ENCODE results near the gene SPON1. TPM values are rescaled to one million over a fixed set of nuclear protein-coding genes. Genes with fewer than 3 reads are reported as not detected.

Gene SPON1
- polyA plus RNA-seq, 1 donor, result 71.8 TPM

DNA sequence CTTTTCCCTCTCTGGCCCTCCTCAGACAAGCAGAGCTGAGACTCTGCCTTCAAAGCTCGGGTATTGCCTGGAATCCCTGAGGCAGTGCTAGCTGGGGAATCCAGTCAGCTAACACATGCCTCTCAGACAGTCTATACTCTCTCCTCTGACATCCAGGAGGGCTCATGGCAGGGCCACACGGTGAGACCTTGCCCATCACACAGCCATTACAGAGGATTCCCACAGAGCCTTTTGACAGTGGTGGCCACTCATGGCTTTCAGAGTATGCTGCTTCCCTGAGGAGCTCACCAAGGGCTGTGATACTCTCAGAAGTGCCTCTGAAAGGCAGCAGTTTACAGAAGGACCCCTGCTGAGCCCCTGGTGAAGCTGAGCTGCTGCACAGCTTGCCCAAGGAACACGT lies 231.1 kb downstream of the SPON1 start:
- no CpG with 5 or more reads among the region's 3 CpGs for WGBS (ENCODE audit: insufficient coverage, low lambda C conversion rate)
- Histone ChIP-seq H3K4me1 (ENCODE audit: control insufficient read depth, insufficient read depth, low read length) (no peaks in the 10 kb centered on the region), H3K27me3 (ENCODE audit: control insufficient read depth, insufficient read depth, low read length) (no peaks in the 10 kb centered on the region), H3K4me3 (ENCODE audit: low read length) (no peak overlapping the region), H3K27ac (ENCODE audit: low read length) (no peak overlapping the region), H3K9me3 (ENCODE audit: control insufficient read depth, low read depth, low read length) (no peaks in the 10 kb centered on the region), H3K36me3 (ENCODE audit: control insufficient read depth, insufficient read depth, low read length) (no peaks in the 10 kb centered on the region)
- DNase-seq, result no peak

DNA sequence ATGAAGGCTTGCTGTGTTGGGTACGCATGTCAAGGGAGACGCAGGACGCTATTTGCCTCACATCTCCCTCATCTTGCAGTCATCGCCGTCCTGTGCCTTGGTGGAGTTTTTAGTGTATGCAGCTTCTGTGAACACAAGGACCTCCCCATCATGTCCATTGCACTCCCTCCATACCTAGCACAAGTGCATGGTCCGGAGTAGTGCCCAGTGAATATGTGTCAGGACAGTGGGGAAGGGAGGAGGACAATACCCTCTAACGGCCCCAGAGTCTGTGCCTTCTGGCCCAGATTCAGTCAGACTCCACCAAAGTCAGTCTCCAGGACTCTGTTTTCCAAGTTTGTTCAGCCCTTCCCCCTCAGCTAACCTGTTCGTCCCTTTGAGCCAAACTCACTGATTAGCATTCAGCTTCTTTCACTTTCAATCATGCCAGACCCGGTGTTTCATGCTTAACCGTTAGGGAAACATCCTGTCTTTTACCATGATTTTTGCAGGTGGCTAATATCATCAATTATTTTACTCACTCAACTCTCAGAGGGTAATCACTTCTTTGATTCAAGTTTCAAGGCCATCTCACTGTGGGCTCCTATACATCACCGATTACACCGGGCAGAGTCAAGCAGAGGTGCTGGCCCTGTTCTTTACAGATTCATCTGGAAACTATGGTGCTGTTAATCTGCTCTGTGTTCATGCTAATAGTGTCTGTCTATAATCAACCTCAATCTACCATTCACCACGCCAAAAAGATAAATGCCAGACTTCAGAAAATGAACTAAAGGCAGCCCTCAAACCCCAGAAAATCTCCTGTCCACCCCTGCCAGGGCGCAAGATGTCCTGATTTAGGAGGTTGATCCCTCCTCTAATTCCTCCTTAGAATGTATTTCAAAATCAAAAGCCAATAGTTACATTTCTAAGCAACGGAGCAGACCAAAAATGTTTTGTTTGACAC lies 240.0 kb downstream of the SPON1 start:
- H3K4me1 ChIP-seq (ENCODE audit: control insufficient read depth, insufficient read depth, low read length), result no peaks in the 10 kb centered on the region
- peak in 1 of 2 donors; percentile 29 for DNase-seq
- no peaks in the 10 kb centered on the region for H3K36me3 ChIP-seq (ENCODE audit: control insufficient read depth, insufficient read depth, low read length)
- no peaks in the 10 kb centered on the region for H3K9me3 ChIP-seq (ENCODE audit: control insufficient read depth, low read depth, low read length)
- H3K27ac ChIP-seq (ENCODE audit: low read length), result no peak overlapping the region
- no peak overlapping the region for H3K4me3 ChIP-seq (ENCODE audit: low read length)
- 20% methylated on average over 2 of the region's 15 CpGs for WGBS (ENCODE audit: insufficient coverage, low lambda C conversion rate)
- H3K27me3 ChIP-seq (ENCODE audit: control insufficient read depth, insufficient read depth, low read length), result no peaks in the 10 kb centered on the region

DNA sequence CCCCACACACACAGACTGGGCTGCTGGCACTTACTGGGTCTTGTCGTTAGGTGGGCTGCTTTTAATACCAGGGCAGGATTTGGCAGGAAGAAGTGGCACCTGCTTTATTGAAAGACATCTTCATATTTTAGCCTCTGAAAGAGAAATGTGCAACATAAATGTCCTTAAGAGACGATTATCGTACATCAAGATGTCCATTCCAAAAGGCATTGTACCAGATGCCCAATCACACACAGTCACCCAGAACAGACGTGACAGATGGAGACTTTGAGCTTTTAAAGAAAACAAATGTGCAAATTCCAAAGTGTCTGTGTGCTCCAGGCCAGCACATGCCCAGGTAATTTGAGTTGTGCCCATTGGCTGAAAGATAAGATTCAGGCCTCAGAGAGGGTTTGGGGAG lies 240.8 kb downstream of the SPON1 start:
- no peak for DNase-seq
- Histone ChIP-seq H3K27ac (ENCODE audit: low read length) (no peak overlapping the region), H3K36me3 (ENCODE audit: control insufficient read depth, insufficient read depth, low read length) (no peaks in the 10 kb centered on the region), H3K4me1 (ENCODE audit: control insufficient read depth, insufficient read depth, low read length) (no peaks in the 10 kb centered on the region), H3K4me3 (ENCODE audit: low read length) (no peak overlapping the region), H3K9me3 (ENCODE audit: control insufficient read depth, low read depth, low read length) (no peaks in the 10 kb centered on the region), H3K27me3 (ENCODE audit: control insufficient read depth, insufficient read depth, low read length) (no peaks in the 10 kb centered on the region)
- WGBS (ENCODE audit: insufficient coverage, low lambda C conversion rate), result no CpG with 5 or more reads among the region's 4 CpGs

DNA sequence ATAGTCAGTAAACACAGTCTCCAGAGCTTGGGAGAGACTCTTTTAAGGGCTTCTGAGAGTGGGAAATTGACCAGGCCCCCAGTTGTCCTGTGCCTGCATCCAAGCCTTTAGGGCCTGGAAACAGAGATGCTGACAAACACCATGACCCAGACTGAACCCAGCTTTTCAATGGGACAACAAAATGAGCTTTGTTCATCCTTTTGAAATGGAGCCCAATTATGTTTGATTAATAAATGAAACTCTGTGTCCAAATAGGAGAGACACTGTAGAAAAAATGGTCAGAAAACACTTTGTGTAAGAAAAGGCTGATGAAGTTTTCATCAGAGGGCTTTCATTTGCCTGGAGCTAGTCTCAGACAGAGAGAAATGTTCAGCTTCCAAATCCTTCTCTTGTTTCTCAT lies 250.5 kb downstream of the SPON1 start:
- H3K4me3 ChIP-seq (ENCODE audit: low read length), result no peak overlapping the region
- no peaks in the 10 kb centered on the region for H3K4me1 ChIP-seq (ENCODE audit: control insufficient read depth, insufficient read depth, low read length)
- no peaks in the 10 kb centered on the region for H3K9me3 ChIP-seq (ENCODE audit: control insufficient read depth, low read depth, low read length)
- H3K27me3 ChIP-seq (ENCODE audit: control insufficient read depth, insufficient read depth, low read length), result no peaks in the 10 kb centered on the region
- H3K36me3 ChIP-seq (ENCODE audit: control insufficient read depth, insufficient read depth, low read length), result no peaks in the 10 kb centered on the region
- no peak for DNase-seq
- no peak overlapping the region for H3K27ac ChIP-seq (ENCODE audit: low read length)

DNA sequence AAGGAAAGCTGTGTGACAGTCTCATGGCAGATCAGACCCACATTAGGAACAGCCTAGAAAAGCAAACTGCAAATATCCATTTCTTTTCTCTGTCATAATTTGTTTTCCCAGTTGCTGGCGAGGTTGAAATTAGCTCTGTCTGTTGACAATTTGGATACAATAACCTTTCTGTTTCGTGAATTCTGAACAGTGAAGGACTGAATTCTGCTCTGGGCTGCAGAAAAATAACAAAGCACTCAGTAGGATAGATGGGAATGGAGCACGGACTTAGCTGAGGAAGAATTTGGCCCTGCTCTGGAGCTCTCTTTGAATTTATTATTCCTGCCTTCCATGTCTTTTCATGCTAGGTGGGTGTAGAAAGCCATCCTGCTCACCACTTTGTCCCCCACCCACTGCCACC lies 256.2 kb downstream of the SPON1 start:
- WGBS (ENCODE audit: insufficient coverage, low lambda C conversion rate), result no CpG with 5 or more reads among the region's 3 CpGs
- H3K27ac ChIP-seq (ENCODE audit: low read length), result no peak overlapping the region
- H3K27me3 ChIP-seq (ENCODE audit: control insufficient read depth, insufficient read depth, low read length), result no peaks in the 10 kb centered on the region
- H3K4me3 ChIP-seq (ENCODE audit: low read length), result no peak overlapping the region
- no peaks in the 10 kb centered on the region for H3K9me3 ChIP-seq (ENCODE audit: control insufficient read depth, low read depth, low read length)
- no peaks in the 10 kb centered on the region for H3K4me1 ChIP-seq (ENCODE audit: control insufficient read depth, insufficient read depth, low read length)
- no peaks in the 10 kb centered on the region for H3K36me3 ChIP-seq (ENCODE audit: control insufficient read depth, insufficient read depth, low read length)
- DNase-seq, result no peak

DNA sequence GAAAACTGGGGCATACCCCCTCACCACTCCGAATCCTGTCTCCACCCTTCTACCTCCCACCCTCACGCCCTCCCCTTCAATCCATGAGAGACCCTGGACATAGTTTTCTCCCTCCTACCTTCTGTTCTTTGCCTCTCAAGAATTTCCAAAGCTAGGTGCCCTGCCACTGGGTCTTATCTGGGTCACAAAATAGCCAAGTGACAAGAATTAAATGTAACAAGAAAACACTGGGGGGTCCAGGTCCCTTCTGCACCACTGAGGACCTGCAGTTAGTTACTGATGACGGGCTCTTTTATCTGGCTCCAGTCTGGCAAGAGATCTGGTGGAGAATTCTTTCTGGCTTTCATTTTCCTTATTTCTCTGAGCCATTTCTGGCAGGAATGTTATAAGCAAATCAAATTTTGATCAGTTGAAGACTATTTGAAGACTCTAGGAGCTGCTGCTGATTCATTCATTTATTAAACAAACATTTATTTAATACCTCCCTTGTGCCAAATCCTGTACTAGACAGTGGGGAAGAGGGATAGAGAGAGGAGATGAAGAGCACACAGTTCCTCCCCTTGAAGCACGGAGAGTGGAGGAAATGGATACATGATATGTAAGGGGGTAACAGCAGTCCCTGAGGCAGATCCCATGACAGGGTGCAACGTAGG lies 261.2 kb downstream of the SPON1 start:
- Histone ChIP-seq H3K4me1 (ENCODE audit: control insufficient read depth, insufficient read depth, low read length) (no peaks in the 10 kb centered on the region), H3K27me3 (ENCODE audit: control insufficient read depth, insufficient read depth, low read length) (no peaks in the 10 kb centered on the region), H3K9me3 (ENCODE audit: control insufficient read depth, low read depth, low read length) (peaks cover 3% of the 10 kb centered on the region), H3K27ac (ENCODE audit: low read length) (no peak overlapping the region), H3K4me3 (ENCODE audit: low read length) (no peak overlapping the region), H3K36me3 (ENCODE audit: control insufficient read depth, insufficient read depth, low read length) (no peaks in the 10 kb centered on the region)
- DNase-seq, result no peak
- 100% methylated on average over 1 of the region's 5 CpGs for WGBS (ENCODE audit: insufficient coverage, low lambda C conversion rate)

DNA sequence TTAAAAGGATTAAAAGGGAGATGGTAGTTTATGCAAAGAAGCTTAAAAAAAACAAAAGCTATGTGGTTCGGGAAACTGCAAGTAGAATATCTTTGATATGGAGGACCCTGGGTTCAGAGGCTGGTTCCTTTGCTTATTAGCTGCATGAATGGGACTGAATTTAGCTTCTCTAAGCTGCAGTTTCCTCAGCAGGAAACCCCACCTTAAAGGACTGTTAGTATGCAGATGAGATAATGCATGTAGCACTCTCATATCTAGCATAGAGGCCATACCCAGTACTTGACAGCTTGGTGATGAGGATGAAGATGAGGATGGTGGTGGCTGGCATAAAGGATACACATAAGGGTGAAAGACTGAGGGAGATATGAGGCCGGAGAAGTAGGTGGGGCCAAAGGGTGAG lies 261.9 kb downstream of the SPON1 start:
- WGBS (ENCODE audit: insufficient coverage, low lambda C conversion rate), result 100% methylated on average over 1 of the region's 2 CpGs
- DNase-seq, result no peak
- no peaks in the 10 kb centered on the region for H3K27me3 ChIP-seq (ENCODE audit: control insufficient read depth, insufficient read depth, low read length)
- no peak overlapping the region for H3K27ac ChIP-seq (ENCODE audit: low read length)
- H3K9me3 ChIP-seq (ENCODE audit: control insufficient read depth, low read depth, low read length), result peaks cover 3% of the 10 kb centered on the region
- H3K4me3 ChIP-seq (ENCODE audit: low read length), result no peak overlapping the region
- no peaks in the 10 kb centered on the region for H3K4me1 ChIP-seq (ENCODE audit: control insufficient read depth, insufficient read depth, low read length)
- no peaks in the 10 kb centered on the region for H3K36me3 ChIP-seq (ENCODE audit: control insufficient read depth, insufficient read depth, low read length)

DNA sequence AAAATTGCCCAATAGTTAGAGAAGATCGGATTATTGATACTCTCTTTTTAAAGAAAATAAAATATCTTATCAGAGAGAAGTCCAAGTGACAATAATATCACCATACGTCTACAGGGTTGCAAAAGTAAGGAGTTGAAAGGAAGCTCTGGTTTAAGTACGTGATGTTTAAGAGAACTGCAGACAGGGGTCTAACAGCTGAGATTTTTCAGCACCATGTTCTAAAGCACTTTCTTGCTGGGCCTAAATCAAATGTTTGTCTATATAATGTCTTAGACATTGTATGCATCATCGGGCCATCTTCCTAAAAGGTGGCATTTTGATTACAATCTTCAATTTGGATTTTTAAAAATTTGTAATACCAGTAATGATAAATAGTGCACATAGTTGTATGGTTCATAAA lies 263.1 kb downstream of the SPON1 start:
- peaks cover 3% of the 10 kb centered on the region for H3K9me3 ChIP-seq (ENCODE audit: control insufficient read depth, low read depth, low read length)
- H3K27me3 ChIP-seq (ENCODE audit: control insufficient read depth, insufficient read depth, low read length), result no peaks in the 10 kb centered on the region
- H3K4me1 ChIP-seq (ENCODE audit: control insufficient read depth, insufficient read depth, low read length), result no peaks in the 10 kb centered on the region
- DNase-seq, result no peak
- H3K27ac ChIP-seq (ENCODE audit: low read length), result no peak overlapping the region
- 92% methylated on average over 2 of the region's 4 CpGs for WGBS (ENCODE audit: insufficient coverage, low lambda C conversion rate)
- no peak overlapping the region for H3K4me3 ChIP-seq (ENCODE audit: low read length)
- no peaks in the 10 kb centered on the region for H3K36me3 ChIP-seq (ENCODE audit: control insufficient read depth, insufficient read depth, low read length)

DNA sequence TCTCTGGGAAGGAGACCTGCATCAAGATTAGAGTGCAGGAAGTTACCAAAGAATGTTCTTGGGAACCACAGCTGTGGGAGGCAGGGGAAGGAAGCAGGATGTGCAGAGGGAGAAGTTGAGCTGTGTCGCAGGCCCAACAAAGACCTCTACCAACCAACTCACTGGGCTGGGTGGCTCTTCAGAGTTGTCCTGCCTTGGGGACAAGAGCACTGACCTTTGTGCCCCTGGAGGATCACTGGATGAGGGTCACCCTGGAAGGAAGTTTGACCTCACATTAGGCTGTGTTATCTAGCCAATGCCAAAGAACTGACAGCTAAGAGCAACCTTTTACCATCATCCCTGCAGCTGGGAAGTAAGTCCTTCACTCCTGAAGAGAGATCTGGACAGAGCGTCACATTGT lies 265.8 kb downstream of the SPON1 start:
- Histone ChIP-seq H3K9me3 (ENCODE audit: control insufficient read depth, low read depth, low read length) (peaks cover 3% of the 10 kb centered on the region), H3K36me3 (ENCODE audit: control insufficient read depth, insufficient read depth, low read length) (no peaks in the 10 kb centered on the region), H3K4me1 (ENCODE audit: control insufficient read depth, insufficient read depth, low read length) (no peaks in the 10 kb centered on the region), H3K27ac (ENCODE audit: low read length) (no peak overlapping the region), H3K27me3 (ENCODE audit: control insufficient read depth, insufficient read depth, low read length) (no peaks in the 10 kb centered on the region), H3K4me3 (ENCODE audit: low read length) (no peak overlapping the region)
- no peak for DNase-seq
- no CpG with 5 or more reads among the region's 2 CpGs for WGBS (ENCODE audit: insufficient coverage, low lambda C conversion rate)

DNA sequence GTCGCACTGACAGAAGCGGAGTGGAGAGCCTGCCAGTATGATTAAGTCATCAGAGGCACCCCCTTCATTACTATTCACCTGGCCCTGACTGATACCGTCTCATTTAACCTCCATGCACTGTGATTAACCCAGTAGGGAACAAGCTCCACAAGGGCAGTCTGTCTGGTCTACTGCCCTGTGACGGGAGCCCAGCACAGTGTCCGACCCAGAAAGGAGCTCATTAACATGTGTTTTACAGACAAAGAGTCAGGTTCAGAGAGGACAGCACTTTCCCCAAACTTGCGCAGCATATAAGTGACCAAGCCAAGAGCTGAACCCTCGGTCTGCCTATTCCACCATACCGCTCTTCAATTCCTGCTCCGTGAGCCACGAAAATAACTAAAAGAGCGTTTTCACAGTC lies 266.9 kb downstream of the SPON1 start:
- WGBS (ENCODE audit: insufficient coverage, low lambda C conversion rate), result no CpG with 5 or more reads among the region's 11 CpGs
- H3K9me3 ChIP-seq (ENCODE audit: control insufficient read depth, low read depth, low read length), result peaks cover 3% of the 10 kb centered on the region
- H3K4me1 ChIP-seq (ENCODE audit: control insufficient read depth, insufficient read depth, low read length), result no peaks in the 10 kb centered on the region
- no peak overlapping the region for H3K27ac ChIP-seq (ENCODE audit: low read length)
- H3K27me3 ChIP-seq (ENCODE audit: control insufficient read depth, insufficient read depth, low read length), result no peaks in the 10 kb centered on the region
- no peak overlapping the region for H3K4me3 ChIP-seq (ENCODE audit: low read length)
- no peaks in the 10 kb centered on the region for H3K36me3 ChIP-seq (ENCODE audit: control insufficient read depth, insufficient read depth, low read length)
- DNase-seq, result no peak
